ENCODE results near the gene FHIT. TPM values are rescaled to one million over a fixed set of nuclear protein-coding genes. Genes with fewer than 3 reads are reported as not detected.

FHIT gene
- total and polyA plus RNA-seq, 2 of the 4 experiments (the other 2 are of a cell fraction), result 0.07 TPM; not detected in 1

DNA sequence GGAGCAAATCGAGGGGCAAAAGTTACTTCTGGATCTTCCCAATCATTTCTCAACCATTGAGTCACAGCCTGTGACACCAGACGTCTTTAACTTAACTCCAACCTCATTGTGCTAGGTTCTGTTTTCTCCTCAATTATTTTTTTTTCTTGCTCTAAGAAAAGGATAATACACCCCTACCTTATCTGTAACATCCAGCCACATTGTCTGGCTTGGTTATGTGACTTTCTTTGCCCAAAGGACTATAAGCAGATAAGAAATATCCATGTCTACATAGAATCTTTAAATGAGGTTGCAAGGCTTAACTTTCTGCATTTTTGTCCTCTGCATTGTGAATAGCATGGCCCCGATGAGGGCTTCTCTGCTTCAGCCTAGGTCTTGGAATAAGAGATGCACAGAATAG lies 1419.0 kb downstream of the FHIT start:
- no peak overlapping the region for H3K4me2 ChIP-seq (ENCODE audit: low read depth, low read length)
- H2BK20ac ChIP-seq (ENCODE audit: low read depth, low read length), result no peak overlapping the region
- no peak overlapping the region for H2BK15ac ChIP-seq (ENCODE audit: low read depth, low read length)
- no peak overlapping the region for H3K27ac ChIP-seq (ENCODE audit: insufficient read depth, low read length)
- no peaks in the 10 kb centered on the region; the same call in 1 of the 2 replicates for H3K9me1 ChIP-seq (ENCODE audit: insufficient read depth, low read length)
- H3K23ac ChIP-seq (ENCODE audit: low read depth, low read length), result no peak overlapping the region
- no peaks in the 10 kb centered on the region for H3K4me1 ChIP-seq (ENCODE audit: control insufficient read depth, insufficient read depth, low read length)
- no peak overlapping the region for H4K8ac ChIP-seq (ENCODE audit: low read depth in 2 of 2, low read length in 2 of 2)
- no peak for TF ChIP-seq RFX5 (IDR thresholded peaks at IDR 0.05; ENCODE audit: low read depth, low read length)
- TF ChIP-seq, protein P1, sequence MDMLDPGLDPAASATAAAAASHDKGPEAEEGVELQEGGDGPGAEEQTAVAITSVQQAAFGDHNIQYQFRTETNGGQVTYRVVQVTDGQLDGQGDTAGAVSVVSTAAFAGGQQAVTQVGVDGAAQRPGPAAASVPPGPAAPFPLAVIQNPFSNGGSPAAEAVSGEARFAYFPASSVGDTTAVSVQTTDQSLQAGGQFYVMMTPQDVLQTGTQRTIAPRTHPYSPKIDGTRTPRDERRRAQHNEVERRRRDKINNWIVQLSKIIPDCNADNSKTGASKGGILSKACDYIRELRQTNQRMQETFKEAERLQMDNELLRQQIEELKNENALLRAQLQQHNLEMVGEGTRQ (IDR thresholded peaks at IDR 0.05; ENCODE audit: low read depth, low read length), result no peak
- no peak for TF ChIP-seq MAFK (IDR thresholded peaks at IDR 0.05; ENCODE audit: low read depth, low read length)
- no peak overlapping the region for H3K9ac ChIP-seq (ENCODE audit: low read depth, low read length)
- no peak overlapping the region for H4K91ac ChIP-seq (ENCODE audit: insufficient read depth, low read depth, low read length)
- no peaks in the 10 kb centered on the region for H3K9me3 ChIP-seq (ENCODE audit: control insufficient read depth, insufficient read depth, low read length)
- H3K4me3 ChIP-seq (ENCODE audit: insufficient read depth, low read depth, low read length), result no peak overlapping the region
- H3K27me3 ChIP-seq (ENCODE audit: control insufficient read depth, insufficient read depth, low read length), result no peaks in the 10 kb centered on the region
- ATAC-seq (ENCODE audit: low read depth) (no peak), DNase-seq (no peak)
- H2BK120ac ChIP-seq (ENCODE audit: low read depth, low read length), result no peak overlapping the region
- H4K20me1 ChIP-seq (ENCODE audit: insufficient read depth, low read length), result no peaks in the 10 kb centered on the region
- POLR2A ChIA-PET (ENCODE audit: unreplicated experiment), result no interaction called here
- no peak overlapping the region for H2AK5ac ChIP-seq (ENCODE audit: low read depth, low read length)
- no peaks in the 10 kb centered on the region for H3K36me3 ChIP-seq (ENCODE audit: control insufficient read depth, insufficient read depth, low read length)
- dilution Hi-C loops (cut with HindIII; ENCODE audit: low sequenced_read_pairs, unreplicated experiment), result no loop called here
- H3K14ac ChIP-seq (replicated peaks; ENCODE audit: low read depth, low read length), result no peak overlapping the region
- CTCF ChIA-PET, result no interaction called here
- H2AFZ ChIP-seq (replicated peaks; ENCODE audit: low read length, poor library complexity), result no peak overlapping the region
- no peak overlapping the region for H3K56ac ChIP-seq (ENCODE audit: extremely low read depth, insufficient read depth, low read length)
- in situ Hi-C loops (cut with MboI; ENCODE audit: low sequenced_read_pairs), result no loop called here
- no CpG with 5 or more reads among the region's 3 CpGs for WGBS, 2 experiments (ENCODE audit: extremely low coverage in 2 of 2, insufficient read length in 1 of 2)
- H3K79me1 ChIP-seq (ENCODE audit: low read depth in 1 of 2, low read length in 2 of 2), result no peaks in the 10 kb centered on the region
- H2BK5ac ChIP-seq (ENCODE audit: low read depth, low read length, poor library complexity, severe bottlenecking), result no peak overlapping the region
- H4K5ac ChIP-seq (ENCODE audit: low read depth, low read length), result no peak overlapping the region
- H3K18ac ChIP-seq (ENCODE audit: low read depth, low read length), result no peak overlapping the region
- H3K4ac ChIP-seq (ENCODE audit: low read depth, low read length), result no peak overlapping the region
- intact Hi-C loops (cut with micrococcal nuclease), result no loop called here
- no TSS peak for BruUV-seq (replicated peaks)
- H2AK9ac ChIP-seq (replicated peaks; ENCODE audit: low read depth, low read length, poor library complexity), result no peak overlapping the region
